Keratinocyte (primary cell): ENCODE results near the gene HOXB13. TPM values are rescaled to one million over a fixed set of nuclear protein-coding genes. Genes with fewer than 3 reads are reported as not detected.

Experiments used
- DNase-seq: peaks from one replicate; pipeline ENCODE4 v3.0.0-alpha.2; 2011; ENCODE audit warnings: low read depth, missing footprints, low spot score
- FAIRE-seq: peaks from 2 replicates; lab custom pipeline; 2011; peaks lifted over from hg19 to GRCh38; lab: Jason Lieb, UNC
- H2AFZ ChIP-seq: 2 replicates; pipeline ENCODE4 v1.6.0; 2012; ENCODE audit warnings: low read length, control low read depth, inconsistent platforms; ENCODE audit not compliant: control insufficient read depth
- H3K27ac ChIP-seq: 2 replicates; pipeline ENCODE4 v1.5.1; 2011; ENCODE audit warnings: low read length; ENCODE audit not compliant: control insufficient read depth, insufficient read depth
- H3K27me3 ChIP-seq: 3 replicates; pipeline ENCODE4 v1.6.0; 2011; ENCODE audit warnings: low read length; ENCODE audit not compliant: control insufficient read depth, insufficient read depth; ENCODE audit errors: extremely low read depth
- H3K36me3 ChIP-seq, 2 experiments: 2 replicates in 1 of 2; 3 replicates in 1 of 2; pipeline ENCODE4 v1.5.1; 2011; ENCODE audit warnings: low read length in 2 of 2, mild to moderate bottlenecking in 1 of 2; ENCODE audit not compliant: control insufficient read depth in 2 of 2, insufficient read depth in 2 of 2; ENCODE audit errors: extremely low read depth in 1 of 2
- H3K4me1 ChIP-seq: 3 replicates; pipeline ENCODE4 v1.5.1; 2011; ENCODE audit warnings: low read length; ENCODE audit not compliant: control insufficient read depth, insufficient read depth; ENCODE audit errors: extremely low read depth
- H3K4me2 ChIP-seq: 3 replicates; pipeline ENCODE4 v1.6.0; 2011; ENCODE audit warnings: low read depth, low read length; ENCODE audit not compliant: control insufficient read depth, insufficient read depth; ENCODE audit errors: extremely low read depth
- H3K4me3 ChIP-seq, 3 experiments: fragments of 200-600 bp in 1 of 3; sonication (generic) in 1 of 3; 2 replicates in 2 of 3; 3 replicates in 1 of 3; pipeline ENCODE4 v1.5.1; 2011 to 2016; ENCODE audit warnings: low read length in 3 of 3, mild to moderate bottlenecking in 3 of 3, control low read depth in 2 of 3, inconsistent platforms in 1 of 3, low read depth in 1 of 3, mixed read lengths in 1 of 3, mixed run types in 1 of 3, moderate library complexity in 1 of 3; ENCODE audit not compliant: control insufficient read depth in 2 of 3, insufficient read depth in 2 of 3; ENCODE audit errors: extremely low read depth in 1 of 3
- H3K79me2 ChIP-seq: 2 replicates; pipeline ENCODE4 v1.6.0; 2012; ENCODE audit warnings: low read length; ENCODE audit not compliant: control insufficient read depth, insufficient read depth
- H3K9ac ChIP-seq: 3 replicates; pipeline ENCODE4 v1.6.0; 2011; ENCODE audit warnings: low read length; ENCODE audit not compliant: control insufficient read depth, insufficient read depth; ENCODE audit errors: extremely low read depth
- H3K9me1 ChIP-seq: 3 replicates; pipeline ENCODE4 v1.6.0; 2011; ENCODE audit warnings: low read length; ENCODE audit not compliant: control insufficient read depth, insufficient read depth; ENCODE audit errors: extremely low read depth
- H3K9me3 ChIP-seq: 2 replicates; pipeline ENCODE4 v1.5.1; 2012; ENCODE audit warnings: low read depth, low read length; ENCODE audit not compliant: control insufficient read depth
- H4K20me1 ChIP-seq: 3 replicates; pipeline ENCODE4 v1.6.0; 2011; ENCODE audit warnings: low read length; ENCODE audit not compliant: control insufficient read depth, insufficient read depth; ENCODE audit errors: extremely low read depth
- EZH2 ChIP-seq: IDR thresholded peaks from one replicate; pipeline ENCODE4 v1.6.1; 2012; ENCODE audit warnings: inconsistent platforms, mild to moderate bottlenecking, low read length, moderate library complexity
- dilution Hi-C: fragments of 300-500 bp; cut with MboI; formaldehyde crosslinking; loops from one replicate; pipeline ENCODE4 v1.7.0; 2020; ENCODE audit warnings: low sequenced_read_pairs; ENCODE audit not compliant: extremely low pct_ligation_motif_present
- polyA plus RNA-seq, 5 experiments: library from polyadenylated mRNA; depleted of rRNA in 3 of 5; stranded (reverse) in 3 of 5; stranded (forward) in 1 of 5; unstranded in 1 of 5; fragments of >200 nt; gene quantifications; 1 replicate in 1 of 5; 2 replicates in 3 of 5; 3 replicates in 1 of 5; pipeline versions ENCODE4 v1.2.1 to v1.2.3, GENCODE V29; 2011 to 2012; ENCODE audit warnings: missing spikeins in 2 of 5, low read depth in 1 of 5, low replicate concordance in 1 of 5
- TF ChIP-seq, protein P1 (sequence below), 3 experiments: IDR thresholded peaks in 1 of 3; conservative IDR thresholded peaks in 1 of 3; optimal IDR thresholded peaks in 1 of 3; 2 replicates in 2 of 3; 3 replicates in 1 of 3; pipeline versions ENCODE3 to v1.5.1; 2011; ENCODE audit warnings: low read length in 3 of 3, mild to moderate bottlenecking in 3 of 3, moderate library complexity in 2 of 3, control low read depth in 1 of 3, inconsistent platforms in 1 of 3; ENCODE audit not compliant: insufficient read depth in 2 of 3; ENCODE audit errors: extremely low read depth in 1 of 3

The HOXB13 gene
- polyA plus RNA-seq, 1 donor (not counting 4 experiments of a cell fraction or from before 2014, with no cell fraction given), result not detected

DNA sequence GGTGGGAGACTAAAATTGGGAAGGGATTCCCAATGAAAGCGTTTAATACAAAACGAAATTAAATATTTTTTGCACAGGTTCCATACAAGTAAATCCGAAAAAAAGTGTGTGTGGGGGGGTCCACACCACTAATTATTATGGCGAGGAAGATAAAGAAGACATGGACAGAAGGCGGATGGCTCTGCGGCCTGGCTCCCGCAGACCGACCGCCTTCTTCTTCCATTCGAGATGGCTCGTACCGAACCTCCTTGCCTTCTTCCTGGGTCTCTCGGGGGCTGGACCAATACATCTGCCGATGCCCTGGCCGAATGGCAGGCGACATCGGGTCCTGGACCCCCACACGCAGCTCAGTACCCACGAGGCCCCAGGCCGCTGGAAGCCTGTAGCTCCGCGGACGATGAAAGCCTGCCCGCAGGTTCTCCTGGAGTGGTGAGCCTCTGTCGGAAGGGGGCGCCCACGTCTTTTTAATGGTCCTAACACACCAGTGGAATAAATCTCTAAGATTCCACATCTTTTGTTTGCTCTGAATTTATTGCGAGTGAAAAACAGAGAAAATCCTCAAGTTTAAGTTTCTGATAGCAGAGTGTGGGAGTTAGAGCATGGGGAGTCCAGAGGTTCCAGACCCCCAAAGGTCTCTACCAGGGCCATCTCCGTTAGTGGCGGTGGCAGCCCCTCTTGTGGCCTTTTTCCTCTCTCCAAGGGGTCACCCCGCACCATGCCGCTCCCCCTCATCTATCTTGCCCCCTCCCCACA is 4.1 kb downstream of the HOXB13 start:
- Histone ChIP-seq H3K9ac (no peak overlapping the region), H3K4me2 (no peak overlapping the region), H4K20me1 (peaks cover 3% of the 10 kb centered on the region), H3K4me1 (peaks cover 4% of the 10 kb centered on the region), H3K4me3 (no peak overlapping the region), H3K36me3 (no peaks in the 10 kb centered on the region), H3K9me1 (no peaks in the 10 kb centered on the region), H3K79me2 (no peaks in the 10 kb centered on the region), H3K9me3 (no peaks in the 10 kb centered on the region), H2AFZ (no peak overlapping the region), H3K27ac (no peak overlapping the region), H3K27me3 (peaks cover 100% of the 10 kb centered on the region)
- peak; percentile 44 for FAIRE-seq
- DNase-seq, result no peak
- no peak for TF ChIP-seq EZH2
- TF ChIP-seq, protein P1, sequence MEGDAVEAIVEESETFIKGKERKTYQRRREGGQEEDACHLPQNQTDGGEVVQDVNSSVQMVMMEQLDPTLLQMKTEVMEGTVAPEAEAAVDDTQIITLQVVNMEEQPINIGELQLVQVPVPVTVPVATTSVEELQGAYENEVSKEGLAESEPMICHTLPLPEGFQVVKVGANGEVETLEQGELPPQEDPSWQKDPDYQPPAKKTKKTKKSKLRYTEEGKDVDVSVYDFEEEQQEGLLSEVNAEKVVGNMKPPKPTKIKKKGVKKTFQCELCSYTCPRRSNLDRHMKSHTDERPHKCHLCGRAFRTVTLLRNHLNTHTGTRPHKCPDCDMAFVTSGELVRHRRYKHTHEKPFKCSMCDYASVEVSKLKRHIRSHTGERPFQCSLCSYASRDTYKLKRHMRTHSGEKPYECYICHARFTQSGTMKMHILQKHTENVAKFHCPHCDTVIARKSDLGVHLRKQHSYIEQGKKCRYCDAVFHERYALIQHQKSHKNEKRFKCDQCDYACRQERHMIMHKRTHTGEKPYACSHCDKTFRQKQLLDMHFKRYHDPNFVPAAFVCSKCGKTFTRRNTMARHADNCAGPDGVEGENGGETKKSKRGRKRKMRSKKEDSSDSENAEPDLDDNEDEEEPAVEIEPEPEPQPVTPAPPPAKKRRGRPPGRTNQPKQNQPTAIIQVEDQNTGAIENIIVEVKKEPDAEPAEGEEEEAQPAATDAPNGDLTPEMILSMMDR (optimal IDR thresholded peaks at IDR 0.05 in 1 of 3, IDR thresholded peaks at IDR 0.05 in 1 of 3, conservative IDR thresholded peaks at IDR 0.05 in 1 of 3; ENCODE audit: extremely low read depth in 1 of 3, insufficient read depth in 2 of 3, low read length in 3 of 3), result peak; percentile 67 to 71 (median 67)
- dilution Hi-C loops, result no loop called here

DNA sequence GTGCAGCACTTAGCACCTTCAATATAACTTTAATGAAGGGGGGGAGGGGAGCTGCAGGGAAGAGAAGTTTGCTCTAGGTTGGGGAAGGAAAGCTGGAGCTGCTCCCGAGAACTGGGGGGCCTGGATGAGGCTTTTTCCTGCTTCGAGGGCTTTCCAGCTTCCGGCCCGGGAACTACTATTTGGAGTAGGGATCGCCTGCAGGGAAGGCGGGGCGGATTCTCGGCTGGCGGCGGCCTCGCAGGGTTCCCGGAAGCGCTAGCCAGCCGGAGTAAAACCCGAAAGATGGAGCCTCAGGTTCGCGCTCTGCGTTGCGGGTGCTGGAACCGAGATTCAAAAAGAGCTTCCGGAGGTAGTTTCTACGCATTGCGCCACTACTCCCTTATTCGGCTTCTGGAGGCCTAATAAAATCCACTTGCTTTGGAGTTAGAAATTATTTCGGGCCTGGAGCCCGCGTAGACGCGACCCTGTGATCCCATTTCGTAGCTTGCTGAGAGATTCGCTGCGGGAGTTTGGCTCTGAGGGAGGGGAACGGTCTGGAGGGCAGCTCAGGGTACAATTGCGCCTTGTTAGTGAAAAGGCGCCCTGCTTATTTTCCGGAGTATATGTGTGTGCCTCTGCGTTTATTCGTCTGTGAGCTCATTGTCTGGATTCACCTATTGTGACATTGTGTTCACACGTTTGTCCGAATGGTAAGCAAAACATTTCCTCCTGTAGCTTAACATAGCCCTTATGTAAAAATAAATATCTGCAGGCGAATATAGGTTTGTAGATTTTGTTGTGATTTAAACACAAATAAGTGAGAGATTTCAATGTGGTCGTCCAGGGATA is 4.9 kb downstream of the HOXB13 start:
- Histone ChIP-seq H3K27ac (no peak overlapping the region), H3K9me1 (no peaks in the 10 kb centered on the region), H2AFZ (no peak overlapping the region), H3K9me3 (no peaks in the 10 kb centered on the region), H3K27me3 (peaks cover 100% of the 10 kb centered on the region), H3K79me2 (no peaks in the 10 kb centered on the region), H3K4me2 (peak overlapping the region; percentile 45), H4K20me1 (peaks cover 4% of the 10 kb centered on the region), H3K9ac (no peak overlapping the region), H3K4me3 (no peak overlapping the region), H3K36me3 (no peaks in the 10 kb centered on the region), H3K4me1 (peaks cover 4% of the 10 kb centered on the region)
- FAIRE-seq (no peak), DNase-seq (no peak)
- dilution Hi-C loops, result no loop called here
- TF ChIP-seq, protein P1 (optimal IDR thresholded peaks at IDR 0.05 in 1 of 3, IDR thresholded peaks at IDR 0.05 in 1 of 3, conservative IDR thresholded peaks at IDR 0.05 in 1 of 3; ENCODE audit: extremely low read depth in 1 of 3, insufficient read depth in 2 of 3, low read length in 3 of 3), result no peak
- peak; percentile 69 for TF ChIP-seq EZH2
